Muscle layer of colon (tissue), 2 donors: Measurements from ENCODE around the gene RLN1.
"Not testable (repeated sequence)": the region's sequence is repeated elsewhere in the genome, so short reads cannot be mapped to it uniquely, and the experiment has no call there.

Experiments used
- H3K27ac ChIP-seq: one replicate; pipeline ENCODE4 v1.7.0; 2013; ENCODE audit warnings: low read depth, mild to moderate bottlenecking, low read length, moderate library complexity
- H3K27me3 ChIP-seq, 2 donors: one replicate each; pipeline ENCODE4 v1.7.0; 2013; ENCODE audit warnings: low read length in 2 of 2, mild to moderate bottlenecking in 2 of 2; ENCODE audit not compliant: insufficient read depth in 2 of 2, control insufficient read depth in 1 of 2
- H3K36me3 ChIP-seq: one replicate; pipeline ENCODE4 v1.7.0; 2013; ENCODE audit warnings: mild to moderate bottlenecking, low read length; ENCODE audit not compliant: insufficient read depth
- H3K4me1 ChIP-seq: one replicate; pipeline ENCODE4 v1.7.0; 2013; ENCODE audit warnings: mild to moderate bottlenecking, low read length; ENCODE audit not compliant: insufficient read depth
- H3K4me3 ChIP-seq, 2 donors: one replicate each; pipeline ENCODE4 v1.7.0; 2013; ENCODE audit warnings: low read length in 2 of 2, low read depth in 1 of 2, mild to moderate bottlenecking in 1 of 2, moderate library complexity in 1 of 2
- H3K9ac ChIP-seq: one replicate; pipeline ENCODE4 v1.7.0; 2013; ENCODE audit warnings: low read length
- H3K9me3 ChIP-seq: one replicate; pipeline ENCODE4 v1.7.0; 2013; ENCODE audit warnings: mild to moderate bottlenecking, low read length
- donor health status: abdominal sarcoma.
- donor health status: Adenocarcinoma of cecum.

RLN1 gene, protein sequence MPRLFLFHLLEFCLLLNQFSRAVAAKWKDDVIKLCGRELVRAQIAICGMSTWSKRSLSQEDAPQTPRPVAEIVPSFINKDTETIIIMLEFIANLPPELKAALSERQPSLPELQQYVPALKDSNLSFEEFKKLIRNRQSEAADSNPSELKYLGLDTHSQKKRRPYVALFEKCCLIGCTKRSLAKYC

DNA sequence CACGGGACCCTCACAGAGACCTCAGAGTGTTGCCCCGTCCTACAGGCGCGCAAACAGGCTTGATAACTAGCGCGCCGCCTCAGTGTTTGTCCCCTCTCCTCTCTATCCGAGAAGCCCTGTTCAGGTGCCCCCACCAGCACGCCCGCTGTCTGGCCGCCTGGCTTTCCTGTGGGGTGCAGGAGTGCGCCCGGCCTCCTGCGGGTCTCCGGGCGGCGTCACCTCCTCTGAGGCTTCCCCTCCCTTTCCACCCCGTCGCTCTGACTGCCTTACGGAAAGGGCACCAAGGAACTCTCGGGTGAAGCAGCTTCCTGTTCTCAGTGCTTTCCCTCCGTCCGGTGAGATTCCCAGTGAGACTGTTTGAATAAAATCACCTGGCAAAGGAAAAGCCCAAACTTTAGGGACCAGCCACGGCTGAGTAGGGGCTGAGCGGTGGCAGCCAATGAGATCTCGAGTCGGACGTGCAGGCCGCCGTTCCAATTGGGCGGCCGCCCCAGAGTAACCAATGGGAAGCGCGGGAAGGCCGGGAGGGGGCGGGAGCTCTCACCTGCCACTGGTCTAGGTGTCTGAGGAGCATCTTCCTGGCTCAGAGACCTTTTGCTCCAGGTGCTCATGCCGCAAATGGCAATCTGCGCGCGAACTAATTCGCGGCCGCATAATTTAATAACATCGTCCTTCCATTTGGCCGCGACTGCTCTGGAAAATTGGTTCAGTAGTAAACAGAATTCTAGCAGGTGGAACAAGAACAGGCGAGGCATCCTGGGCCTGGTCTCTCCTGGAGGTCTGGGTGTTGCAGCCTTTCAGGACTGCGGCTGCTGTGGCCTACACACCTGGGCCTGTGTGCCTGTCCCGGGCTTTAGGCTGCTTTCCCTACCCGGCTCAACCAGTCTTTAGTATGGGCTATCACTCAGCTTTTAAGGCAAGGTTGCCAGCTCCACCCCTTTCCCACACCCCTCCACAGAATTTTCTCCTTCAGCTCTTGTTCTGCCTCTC is at the start of gene RLN1:
RLN1 (minus strand) TSS at position 885 of the 990 bp plus-strand sequence; CDS start at position 755, 130 bp downstream.
- not testable (repeated sequence) for H3K27me3 ChIP-seq, H3K36me3 ChIP-seq, H3K9me3 ChIP-seq, H3K9ac ChIP-seq, H3K27ac ChIP-seq, H3K4me1 ChIP-seq, H3K4me3 ChIP-seq

DNA sequence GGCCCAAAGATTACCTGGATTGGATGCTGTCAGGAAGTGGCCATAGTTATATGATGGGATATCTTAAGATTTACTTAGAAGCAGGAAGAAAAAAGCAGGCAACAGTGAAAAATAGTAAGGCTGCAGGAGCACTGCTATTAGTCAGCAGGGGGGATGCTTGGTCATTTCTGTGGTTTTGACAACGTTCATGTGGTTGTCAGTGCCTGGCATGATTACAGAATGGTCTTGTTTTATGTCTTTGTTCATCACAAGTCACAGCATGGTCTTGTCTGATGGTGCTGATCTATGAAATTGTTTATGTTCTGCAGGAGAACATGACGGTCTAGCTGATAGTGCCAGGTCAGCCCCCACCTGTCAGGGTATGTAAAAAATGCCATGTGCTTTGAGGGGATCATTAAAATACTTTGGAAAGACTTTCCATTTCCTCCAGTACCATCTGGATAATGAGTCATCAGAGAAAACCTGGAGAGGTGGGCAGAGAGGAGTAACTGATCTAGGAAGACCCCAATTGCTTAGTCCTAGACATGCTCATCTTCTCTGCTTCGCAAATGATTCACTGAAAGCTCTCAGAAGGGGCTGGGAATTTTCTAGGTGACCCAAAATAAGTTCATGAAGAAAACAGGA is 49.5 kb upstream of the RLN1 start:
- Histone ChIP-seq H3K9ac (no peak overlapping the region), H3K4me1 (no peaks in the 10 kb centered on the region), H3K9me3 (no peaks in the 10 kb centered on the region), H3K27ac (no peak overlapping the region), H3K36me3 (no peaks in the 10 kb centered on the region), H3K4me3 (no peak overlapping the region), H3K27me3 (no peaks in the 10 kb centered on the region)

DNA sequence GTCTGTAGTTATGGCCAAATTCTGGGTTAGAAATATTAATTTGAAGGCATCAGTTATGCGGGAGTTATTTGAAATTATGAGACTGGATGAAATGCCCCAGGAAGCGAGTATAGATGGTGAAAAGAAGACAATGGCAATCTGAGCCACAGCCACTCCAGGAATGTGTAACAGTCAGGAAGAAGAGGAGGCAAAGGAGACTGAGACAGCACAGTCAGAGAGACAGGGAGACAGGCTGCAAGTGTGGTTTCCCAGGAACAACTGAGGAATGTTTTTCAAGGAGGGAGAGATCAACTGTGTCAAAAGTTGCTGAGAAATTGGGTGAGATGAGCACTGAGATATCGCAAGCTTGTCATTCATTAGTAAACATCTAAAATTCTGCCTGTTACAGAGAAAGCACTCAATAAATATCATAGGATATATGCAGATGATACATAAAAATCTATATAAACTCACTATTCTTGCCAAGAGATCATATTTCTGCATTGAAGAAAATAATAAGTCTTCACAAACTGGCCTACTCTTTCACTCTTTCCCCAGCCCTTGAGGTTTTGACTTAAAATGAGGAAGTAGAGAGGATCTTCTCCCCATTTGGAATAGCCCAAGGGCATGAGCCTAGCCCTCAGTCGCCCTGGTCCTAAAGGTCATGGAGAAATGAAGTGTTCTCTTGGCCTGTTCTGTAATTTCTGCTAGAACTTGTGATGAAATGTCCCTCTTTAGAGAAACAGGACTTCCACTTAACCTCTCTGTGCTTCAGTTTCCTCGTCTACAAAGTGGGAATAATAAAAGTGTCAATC is 48.5 kb upstream of the RLN1 start:
- Histone ChIP-seq H3K9ac (no peak overlapping the region), H3K4me3 (no peak overlapping the region), H3K36me3 (no peaks in the 10 kb centered on the region), H3K4me1 (no peaks in the 10 kb centered on the region), H3K27me3 (no peaks in the 10 kb centered on the region), H3K27ac (no peak overlapping the region), H3K9me3 (no peaks in the 10 kb centered on the region)

DNA sequence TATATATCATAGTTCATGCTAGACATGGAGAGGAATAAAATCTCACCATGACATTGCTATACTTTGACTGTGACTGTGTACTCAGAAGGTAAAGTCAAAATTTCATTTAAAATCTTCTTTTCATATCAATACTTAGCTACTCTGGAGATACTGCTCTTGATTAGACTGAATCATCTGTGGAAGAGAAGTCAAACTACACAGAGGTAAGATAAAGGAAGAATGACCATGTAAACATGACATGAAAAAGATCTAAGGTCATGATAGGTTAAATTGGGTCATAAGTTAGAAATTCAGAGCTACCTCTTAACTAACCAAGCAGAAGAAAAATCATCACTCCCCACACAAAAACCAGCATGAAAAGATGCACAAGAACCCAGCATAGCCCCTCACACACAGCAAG is 44.8 kb upstream of the RLN1 start:
- H3K9ac ChIP-seq, result no peak overlapping the region
- H3K4me1 ChIP-seq, result no peaks in the 10 kb centered on the region
- no peaks in the 10 kb centered on the region for H3K36me3 ChIP-seq
- no peaks in the 10 kb centered on the region for H3K27me3 ChIP-seq
- H3K9me3 ChIP-seq, result no peaks in the 10 kb centered on the region
- H3K27ac ChIP-seq, result no peak overlapping the region
- H3K4me3 ChIP-seq, result no peak overlapping the region

DNA sequence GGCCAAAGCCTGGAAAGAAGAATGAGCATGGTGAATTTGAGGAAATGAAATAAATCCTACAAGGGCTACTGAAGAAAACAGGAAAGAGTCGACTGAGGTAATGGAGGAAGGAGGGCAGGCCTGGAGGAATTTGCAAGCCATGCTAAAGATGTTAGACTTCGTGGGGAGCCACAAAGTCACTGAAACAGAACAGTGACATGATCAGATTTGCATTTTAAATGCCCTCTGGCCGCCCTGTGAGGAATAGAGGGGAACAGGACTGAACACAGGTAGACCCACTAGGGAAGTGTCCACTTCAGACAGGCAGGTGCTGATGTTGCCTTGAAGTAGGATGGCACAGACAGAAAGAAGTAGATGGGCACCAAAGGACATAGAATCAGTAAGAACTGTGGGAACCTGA is 42.8 kb upstream of the RLN1 start:
- Histone ChIP-seq H3K9ac (no peak overlapping the region), H3K27me3 (no peaks in the 10 kb centered on the region), H3K27ac (no peak overlapping the region), H3K4me1 (no peaks in the 10 kb centered on the region), H3K4me3 (no peak overlapping the region), H3K36me3 (no peaks in the 10 kb centered on the region), H3K9me3 (no peaks in the 10 kb centered on the region)

DNA sequence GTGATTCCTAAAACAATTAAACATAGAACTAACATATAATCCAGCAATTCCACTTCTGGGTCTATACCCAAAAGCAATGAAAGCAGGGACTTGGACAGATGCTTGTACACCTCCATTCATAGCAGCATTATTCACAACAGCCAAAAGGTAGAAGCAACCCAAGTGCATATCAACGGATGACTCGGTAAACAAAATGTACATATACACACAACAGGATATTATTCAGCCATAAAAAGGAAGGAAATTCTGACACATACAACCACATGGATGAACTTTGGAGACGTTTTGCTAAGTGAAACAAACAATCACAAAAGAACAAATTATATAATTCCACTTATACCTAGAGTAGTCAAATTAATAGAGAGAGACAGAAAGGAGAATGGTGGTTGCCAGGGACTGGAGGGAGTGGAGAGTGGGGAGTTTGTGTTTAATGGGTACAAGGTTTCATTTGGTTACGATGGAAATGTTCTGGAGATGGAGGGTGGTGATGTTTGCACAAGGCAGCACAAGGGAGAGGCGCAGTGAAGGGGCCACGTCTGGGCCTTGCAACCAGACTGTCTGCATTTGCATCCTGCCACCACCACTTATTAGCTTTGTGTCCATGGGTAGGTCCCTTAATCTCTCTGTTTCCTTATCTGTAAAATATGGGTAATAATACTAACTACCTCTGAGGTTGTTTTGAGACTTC is 36.3 kb upstream of the RLN1 start:
- no peaks in the 10 kb centered on the region for H3K36me3 ChIP-seq
- H3K27me3 ChIP-seq, result no peaks in the 10 kb centered on the region
- no peaks in the 10 kb centered on the region for H3K4me1 ChIP-seq
- no peak overlapping the region for H3K9ac ChIP-seq
- no peak overlapping the region for H3K27ac ChIP-seq
- no peak overlapping the region for H3K4me3 ChIP-seq
- no peaks in the 10 kb centered on the region for H3K9me3 ChIP-seq

DNA sequence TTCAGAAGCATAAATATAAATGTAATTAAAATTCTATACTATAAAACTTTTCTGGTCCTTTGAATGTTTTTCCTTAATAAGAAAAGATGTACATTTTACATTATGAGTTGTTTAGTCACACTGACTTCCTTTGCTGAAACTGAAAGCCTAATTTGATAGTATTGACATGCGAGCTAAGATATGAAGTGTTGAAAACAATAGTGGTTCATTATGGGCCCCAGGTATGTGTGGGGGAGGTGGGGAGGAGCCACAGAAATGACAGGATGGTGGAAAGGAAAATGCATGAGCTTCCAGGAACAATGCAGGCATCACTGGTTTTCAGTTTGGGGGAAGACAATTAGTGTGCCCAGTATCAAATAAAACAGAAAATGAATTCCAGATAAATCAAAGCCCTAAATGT is 35.4 kb upstream of the RLN1 start:
- Histone ChIP-seq H3K4me3 (no peak overlapping the region), H3K9ac (no peak overlapping the region), H3K27ac (no peak overlapping the region), H3K9me3 (no peaks in the 10 kb centered on the region), H3K4me1 (no peaks in the 10 kb centered on the region), H3K36me3 (no peaks in the 10 kb centered on the region), H3K27me3 (no peaks in the 10 kb centered on the region)

DNA sequence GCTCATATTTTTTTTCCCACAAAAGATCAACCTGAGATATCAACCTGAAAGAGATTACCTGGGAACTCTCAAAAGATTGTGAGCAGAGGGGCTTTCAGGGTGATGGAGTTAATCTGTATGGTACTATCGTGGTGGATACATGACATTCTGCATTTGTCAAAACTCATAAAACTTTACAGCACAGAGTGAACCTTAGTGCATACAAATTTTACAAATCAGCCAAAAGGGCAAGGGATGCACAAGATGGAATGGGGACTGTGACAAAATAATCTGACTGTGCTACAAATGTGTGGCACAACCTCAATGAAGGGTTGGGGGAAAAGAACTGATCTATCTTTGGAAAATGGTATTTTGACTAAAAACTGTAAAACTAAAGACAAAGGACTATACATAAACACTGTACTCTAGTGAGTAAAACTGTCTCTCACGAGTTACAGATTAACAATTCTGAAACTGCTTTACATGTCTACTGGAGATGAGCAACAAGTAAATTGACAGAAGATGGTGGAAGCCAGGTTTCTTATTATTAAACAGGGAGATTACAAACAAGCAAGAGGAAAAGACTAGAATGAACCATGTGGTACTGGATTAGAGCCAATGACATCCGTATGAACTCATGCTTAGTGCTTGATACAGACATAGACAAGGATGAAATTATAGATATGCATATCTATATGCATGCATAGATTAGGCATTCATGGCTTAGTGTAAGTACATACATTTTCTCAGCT is 24.8 kb upstream of the RLN1 start:
- Histone ChIP-seq H3K27ac (no peak overlapping the region), H3K4me3 (no peak overlapping the region), H3K36me3 (no peaks in the 10 kb centered on the region), H3K9me3 (no peaks in the 10 kb centered on the region), H3K9ac (no peak overlapping the region), H3K27me3 (no peaks in the 10 kb centered on the region), H3K4me1 (no peaks in the 10 kb centered on the region)

DNA sequence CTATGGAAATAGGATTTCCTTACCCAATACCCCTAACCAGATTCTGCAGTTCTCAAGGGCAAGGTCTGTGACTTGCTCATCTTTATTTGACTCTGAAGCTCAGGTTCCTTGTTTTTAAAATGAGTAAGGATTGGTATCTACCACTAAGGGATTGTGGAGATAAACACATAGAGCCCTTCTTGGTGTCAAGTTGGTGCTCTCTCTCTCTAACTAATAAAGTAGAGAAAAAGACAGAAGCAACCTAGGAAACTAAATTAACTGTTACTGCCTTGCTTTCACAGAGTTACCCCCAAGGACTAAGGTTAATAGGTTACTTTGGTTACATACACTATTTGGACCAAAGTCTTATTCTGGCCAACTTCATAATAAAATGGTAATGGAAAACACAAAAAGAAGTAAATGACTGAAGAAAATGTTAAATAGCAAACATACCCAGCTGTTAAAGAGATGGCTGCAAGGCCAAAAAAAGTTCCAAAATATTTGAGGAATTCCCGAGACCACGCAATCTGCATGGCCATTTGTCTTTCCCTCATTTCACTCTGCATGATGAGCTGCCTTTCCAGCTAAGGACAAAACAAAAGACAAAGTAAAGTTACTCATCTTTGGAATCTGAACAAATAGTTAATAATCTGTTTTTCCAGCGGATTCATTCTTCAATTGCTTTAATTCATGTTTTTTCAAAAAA is 21.8 kb upstream of the RLN1 start:
- Histone ChIP-seq H3K36me3 (no peaks in the 10 kb centered on the region), H3K27ac (no peak overlapping the region), H3K4me1 (no peaks in the 10 kb centered on the region), H3K4me3 (no peak overlapping the region), H3K27me3 (no peaks in the 10 kb centered on the region), H3K9me3 (no peaks in the 10 kb centered on the region), H3K9ac (no peak overlapping the region)

DNA sequence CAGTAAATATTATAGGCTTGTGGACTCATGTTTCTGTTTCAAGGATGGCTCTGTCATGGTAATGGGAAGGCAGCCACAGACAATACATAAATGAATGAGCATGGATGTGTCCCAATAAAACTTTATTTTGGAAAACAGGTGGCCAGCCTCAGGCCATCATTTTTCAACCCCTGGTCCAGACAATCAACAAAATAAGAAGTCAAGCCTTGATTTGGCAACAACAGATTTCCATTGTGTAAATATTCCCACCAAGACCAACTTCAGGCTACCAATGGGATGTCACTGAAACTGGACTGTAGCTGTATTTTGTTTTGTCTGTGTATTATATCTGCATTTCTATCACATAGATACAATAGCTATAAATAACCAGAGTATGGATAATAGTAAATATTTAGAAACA is 20.7 kb upstream of the RLN1 start:
- Histone ChIP-seq H3K27me3 (no peaks in the 10 kb centered on the region), H3K27ac (no peak overlapping the region), H3K36me3 (no peaks in the 10 kb centered on the region)

More for the DNA sequence above, 20.7 kb upstream of the RLN1 start:
- Histone ChIP-seq H3K9ac (no peak overlapping the region), H3K4me1 (no peaks in the 10 kb centered on the region), H3K4me3 (no peak overlapping the region), H3K9me3 (no peaks in the 10 kb centered on the region)
